MG63 (cell line): ENCODE data around the gene VPS45. TPM values are rescaled to one million over a fixed set of nuclear protein-coding genes. Genes with fewer than 3 reads are reported as not detected.
"Not testable (repeated sequence)": the region's sequence is repeated elsewhere in the genome, so short reads cannot be mapped to it uniquely, and the experiment has no call there.

ENCODE experiments used
- DNase-seq: peaks from one replicate; pipeline ENCODE4 v3.0.0-alpha.2; 2020
- H3K27me3 ChIP-seq: fragments of 250-450 bp; sonication (Bioruptor Pico); 2 replicates; pipeline ENCODE4 v1.5.1; 2020; ENCODE audit warnings: mild to moderate bottlenecking, moderate library complexity
- H3K36me3 ChIP-seq: fragments of 250-450 bp; sonication (Bioruptor Pico); 2 replicates; pipeline ENCODE4 v1.5.1; 2020; ENCODE audit warnings: mild to moderate bottlenecking, moderate library complexity
- H3K4me3 ChIP-seq: fragments of 250-450 bp; sonication (Bioruptor Pico); 2 replicates; pipeline ENCODE4 v1.5.1; 2020; ENCODE audit warnings: mild to moderate bottlenecking, moderate library complexity
- H3K9me3 ChIP-seq: fragments of 250-450 bp; sonication (Bioruptor Pico); 2 replicates; pipeline ENCODE4 v1.5.1; 2020; ENCODE audit warnings: mild to moderate bottlenecking, moderate library complexity
- total RNA-seq: library from RNA; depleted of rRNA; stranded (reverse); fragments of >200 nt; shearing (Covaris generic); gene quantifications from 2 replicates; pipeline ENCODE4 v1.2.3, GENCODE V29; 2014; ENCODE audit warnings: low replicate concordance

Gene VPS45
- total RNA-seq, 1 experiment from 2014 or later = 26.4 TPM

DNA sequence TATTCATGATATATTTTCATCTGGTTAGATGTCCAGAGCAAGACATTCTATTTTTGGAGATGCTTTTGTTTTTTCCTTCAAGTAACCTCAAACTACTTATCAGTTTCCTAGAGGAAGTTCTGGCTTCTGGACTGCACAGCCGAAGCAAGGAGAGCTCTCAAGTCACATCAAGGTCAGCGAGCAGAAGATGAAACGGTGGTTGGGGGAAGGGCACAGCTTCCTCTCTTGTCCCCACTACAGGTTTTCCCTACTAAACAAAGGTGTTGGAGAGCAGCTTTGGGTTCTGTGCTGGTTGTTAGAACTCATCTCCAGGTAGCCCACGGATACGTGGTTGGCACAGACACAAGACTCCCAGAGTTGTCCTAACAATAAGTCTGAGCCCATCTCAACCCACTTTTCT is 77.0 kb downstream of the VPS45 start:
- no peaks in the 10 kb centered on the region for H3K27me3 ChIP-seq
- H3K9me3 ChIP-seq = no peaks in the 10 kb centered on the region
- DNase-seq = no peak
- no peaks in the 10 kb centered on the region for H3K36me3 ChIP-seq
- H3K4me3 ChIP-seq = no peak overlapping the region

DNA sequence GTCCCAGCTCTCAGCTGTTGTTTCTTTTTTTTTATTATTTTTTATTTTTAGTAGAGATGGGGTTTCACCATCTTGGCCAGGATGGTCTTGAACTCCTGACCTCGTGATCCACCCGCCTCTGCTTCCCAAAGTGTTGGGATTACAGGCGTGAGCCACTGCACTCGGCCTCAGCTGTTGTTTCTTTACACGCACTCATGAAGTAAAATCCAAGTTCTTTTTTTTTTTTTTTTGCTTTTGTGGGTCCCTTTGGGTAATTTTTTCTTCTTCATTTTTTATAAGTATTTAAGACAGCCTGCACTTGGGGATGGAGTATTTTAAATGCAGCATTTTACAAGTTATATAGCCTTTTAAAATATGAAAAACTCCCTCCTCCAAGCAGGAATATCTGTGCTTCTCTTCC is 78.4 kb downstream of the VPS45 start:
- not testable (repeated sequence) for H3K9me3 ChIP-seq, H3K4me3 ChIP-seq, H3K27me3 ChIP-seq, DNase-seq, H3K36me3 ChIP-seq

DNA sequence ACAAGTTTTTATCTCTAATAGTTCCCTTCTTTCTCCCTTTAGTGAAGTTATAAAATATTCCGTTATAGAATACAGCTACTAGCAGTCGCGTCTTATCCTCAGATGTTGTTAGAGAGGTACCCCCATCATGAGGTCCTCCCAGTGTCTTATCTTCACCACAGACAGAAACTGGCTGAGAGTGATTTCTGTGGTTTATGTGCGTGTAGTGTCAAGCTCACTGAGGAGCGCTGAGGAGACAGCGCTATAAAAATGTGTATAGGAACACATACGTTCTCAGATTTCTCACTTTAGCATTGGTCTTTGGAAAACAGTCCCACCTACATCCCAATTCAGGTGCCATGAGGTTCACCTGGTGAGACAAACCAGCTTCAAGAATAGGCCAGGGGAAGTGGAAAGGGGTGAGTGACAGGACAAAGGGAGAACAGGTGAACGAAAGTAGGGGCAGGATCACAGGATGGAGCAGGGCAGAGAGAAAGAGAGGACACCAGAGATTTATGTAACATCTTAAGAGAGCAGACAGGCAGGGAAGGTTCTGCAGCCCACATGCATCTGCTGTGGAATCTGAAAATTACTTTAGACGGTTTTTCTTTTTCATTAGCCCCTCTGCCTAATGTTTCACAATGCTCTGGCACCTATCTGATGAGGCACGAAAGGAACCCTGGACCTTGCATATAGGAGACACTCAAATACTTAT is 79.4 kb downstream of the VPS45 start:
- DNase-seq = no peak
- Histone ChIP-seq H3K9me3 (no peaks in the 10 kb centered on the region), H3K4me3 (no peak overlapping the region), H3K27me3 (no peaks in the 10 kb centered on the region), H3K36me3 (peaks cover under 1% of the 10 kb centered on the region; the same call in 1 of the 2 replicates)

DNA sequence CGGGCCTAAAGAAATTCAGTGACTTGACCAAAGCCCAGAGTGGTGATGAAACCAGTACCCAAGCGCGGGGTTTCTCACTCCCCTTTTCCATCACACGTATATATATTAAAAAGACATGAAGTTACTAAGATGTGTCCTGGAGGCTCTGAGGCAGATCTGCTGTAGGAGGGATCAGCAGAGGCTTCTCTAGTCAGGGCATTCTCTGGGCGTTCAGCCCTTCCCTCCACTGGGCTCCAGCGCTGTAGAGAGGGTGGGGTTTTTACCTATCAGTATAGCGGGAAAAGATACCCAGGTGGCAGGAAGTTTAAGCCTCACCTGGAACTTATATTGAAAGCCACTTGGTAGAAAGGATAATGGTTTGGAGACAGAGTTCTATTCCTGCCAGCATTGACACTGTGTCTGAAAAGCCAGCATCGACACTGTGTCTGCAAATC is 81.3 kb downstream of the VPS45 start:
- Histone ChIP-seq H3K4me3 (peak overlapping the region; percentile 45), H3K27me3 (no peaks in the 10 kb centered on the region), H3K9me3 (no peaks in the 10 kb centered on the region), H3K36me3 (peaks cover 6% of the 10 kb centered on the region)
- no peak for DNase-seq

DNA sequence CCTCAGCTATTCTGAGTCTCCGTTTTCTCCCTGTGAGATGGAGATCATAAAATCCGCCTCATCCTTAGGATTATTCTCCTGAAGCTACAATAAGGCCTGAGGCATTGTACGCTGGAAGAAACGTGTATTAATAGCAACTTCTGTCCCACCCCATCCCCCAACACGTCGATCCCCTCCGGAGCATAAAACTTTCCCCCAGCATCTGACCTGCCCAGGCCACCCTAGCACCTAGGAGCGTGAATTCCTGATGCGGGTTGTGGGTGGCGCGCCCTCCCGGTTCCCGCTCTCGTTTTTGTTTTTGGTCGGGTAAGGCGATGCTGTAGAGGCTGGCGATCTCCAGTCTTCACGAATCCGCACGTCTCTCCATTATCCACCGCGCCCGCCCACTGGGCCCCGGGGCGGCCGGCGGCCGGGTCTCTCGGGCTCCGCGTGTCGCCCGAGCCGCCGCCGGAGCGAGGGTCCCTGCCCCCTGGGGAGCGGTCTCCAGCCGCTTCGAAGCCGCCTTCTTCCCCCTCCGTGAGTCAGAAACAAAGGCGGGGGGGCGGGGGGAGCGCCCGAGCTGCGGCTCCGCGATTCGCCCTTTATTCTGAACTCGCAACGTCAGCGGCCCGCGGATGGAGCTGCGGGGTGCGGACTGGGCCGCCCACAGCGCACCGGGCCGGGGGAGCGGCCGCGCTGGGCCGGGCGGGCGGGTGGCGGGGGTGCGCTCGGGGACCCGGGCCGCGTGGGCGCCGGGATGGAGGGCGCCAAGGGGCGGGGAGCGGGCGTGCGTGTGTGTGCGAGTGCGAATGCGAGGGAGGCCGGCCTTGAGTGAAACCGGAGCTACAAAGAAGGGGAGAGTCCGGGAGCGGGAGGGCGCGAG is 81.9 kb downstream of the VPS45 start, which contains the start of gene PLEKHO1:
PLEKHO1 (plus strand) TSS at position 646 of the 862 bp plus-strand sequence. CDS start 342 bp downstream, outside the sequence.
- peak; percentile 86 for DNase-seq
- Histone ChIP-seq H3K27me3 (no peaks in the 10 kb centered on the region), H3K4me3 (peak within 1 kb of the TSS; percentile 79), H3K9me3 (no peaks in the 10 kb centered on the region), H3K36me3 (peaks cover 6% of the 10 kb centered on the region)

DNA sequence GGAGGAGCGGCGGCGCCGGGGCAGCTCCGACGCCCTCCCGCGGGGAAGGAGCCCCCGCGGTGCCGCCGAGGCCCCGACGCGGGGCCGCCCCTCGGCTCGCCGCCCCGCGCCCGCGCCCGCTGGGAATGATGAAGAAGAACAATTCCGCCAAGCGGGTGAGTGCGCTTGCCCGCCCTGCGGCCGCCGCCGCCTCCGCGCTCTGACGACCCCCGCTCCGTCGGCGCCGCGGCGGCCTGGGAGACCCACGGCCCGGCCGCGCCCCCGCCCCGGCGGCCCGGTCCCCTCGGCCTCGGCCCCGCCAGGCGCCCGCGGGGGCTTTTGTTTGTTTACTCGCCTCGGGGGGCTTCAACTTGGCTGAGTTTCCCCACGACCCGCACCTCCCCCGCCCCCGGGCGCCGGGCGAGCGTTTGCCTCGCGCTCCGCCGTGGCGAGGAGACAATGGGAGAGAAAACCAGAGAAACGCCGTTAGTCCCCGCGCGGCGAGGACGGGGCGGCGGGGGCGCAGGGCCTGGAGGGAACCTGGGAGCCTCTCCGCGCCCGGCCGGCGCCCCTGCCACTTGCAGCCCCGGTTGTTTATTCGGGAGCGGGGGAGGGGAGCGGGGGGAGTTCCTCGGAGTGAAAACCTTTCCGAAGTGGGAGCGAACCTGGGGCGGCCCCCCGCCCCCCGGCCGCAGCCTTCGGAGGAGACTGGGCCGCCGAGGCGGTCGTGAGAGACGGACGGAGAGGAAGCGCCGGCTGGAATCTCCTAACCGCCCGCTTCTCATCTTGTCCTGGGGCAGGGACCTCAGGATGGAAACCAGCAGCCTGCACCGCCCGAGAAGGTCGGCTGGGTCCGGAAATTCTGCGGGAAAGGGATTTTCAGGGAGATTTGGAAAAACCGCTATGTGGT is 82.8 kb downstream of the VPS45 start:
- peak overlapping the region; percentile 79 for H3K4me3 ChIP-seq
- H3K27me3 ChIP-seq = no peaks in the 10 kb centered on the region
- H3K9me3 ChIP-seq = no peaks in the 10 kb centered on the region
- DNase-seq = peak; percentile 41
- peaks cover 6% of the 10 kb centered on the region for H3K36me3 ChIP-seq

DNA sequence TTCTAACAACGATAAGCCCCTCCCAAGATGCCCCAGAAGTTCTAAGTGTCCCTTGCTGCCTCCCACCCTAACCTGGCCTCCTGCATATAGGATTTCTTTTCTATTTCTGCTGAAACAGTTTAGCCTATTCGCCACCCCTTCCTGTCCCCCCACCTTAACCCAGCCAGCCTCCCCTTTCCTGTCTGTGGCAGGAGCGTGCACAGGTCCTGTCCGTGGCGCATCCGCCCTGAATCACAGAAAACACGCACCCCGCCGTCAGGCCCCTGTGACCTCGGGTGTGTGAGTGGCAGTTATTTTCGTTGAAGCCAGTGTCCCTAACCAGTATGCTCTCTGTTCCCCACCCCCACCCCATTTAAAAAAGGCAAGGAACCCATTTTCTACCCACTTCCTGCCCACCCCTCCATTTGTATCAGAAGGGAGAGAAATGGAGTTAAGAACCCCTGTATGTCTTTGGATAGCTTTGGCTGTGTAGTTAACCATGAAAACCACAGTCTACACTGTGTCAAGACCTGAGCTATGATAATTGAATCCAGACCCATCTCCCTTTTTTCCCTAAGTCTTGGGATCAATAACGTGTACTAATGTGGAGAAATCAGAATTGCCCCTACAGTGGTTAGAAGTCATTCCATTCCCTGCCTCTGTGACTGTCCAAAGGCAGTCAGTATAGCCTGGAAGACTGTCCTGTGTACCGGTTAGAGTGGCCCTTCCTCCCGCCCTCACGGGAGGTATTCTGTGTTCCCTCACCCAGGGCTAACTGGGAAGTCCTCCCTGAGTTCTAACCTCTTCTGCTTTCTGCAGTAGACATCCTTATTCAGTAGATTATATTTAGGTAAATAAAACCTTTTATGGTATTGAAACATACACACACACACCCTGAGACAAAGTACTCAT is 84.0 kb downstream of the VPS45 start:
- Histone ChIP-seq H3K27me3 (no peaks in the 10 kb centered on the region), H3K36me3 (peaks cover 6% of the 10 kb centered on the region), H3K4me3 (peak overlapping the region; percentile 79), H3K9me3 (no peaks in the 10 kb centered on the region)
- DNase-seq = no peak

DNA sequence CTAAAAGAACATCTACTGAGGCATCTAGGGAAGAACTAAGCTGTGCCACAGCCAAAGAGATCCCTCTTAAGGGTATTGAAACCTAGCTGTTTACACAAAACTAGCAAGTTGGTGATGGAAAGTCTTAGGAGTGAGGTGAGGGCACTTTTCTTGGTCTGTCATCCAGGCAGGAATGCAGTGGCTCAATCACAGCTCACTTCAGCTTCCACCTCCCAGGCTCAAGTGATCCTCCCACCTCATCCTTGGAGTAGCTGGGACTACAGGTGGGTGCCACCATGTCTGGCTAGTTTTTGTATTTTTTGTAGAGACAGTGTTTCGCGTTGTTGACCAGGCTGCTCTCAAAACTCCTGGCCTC is 84.6 kb downstream of the VPS45 start:
- Histone ChIP-seq H3K4me3 (no peak overlapping the region), H3K27me3 (no peaks in the 10 kb centered on the region), H3K36me3 (peaks cover 6% of the 10 kb centered on the region), H3K9me3 (no peaks in the 10 kb centered on the region)
- DNase-seq = no peak

DNA sequence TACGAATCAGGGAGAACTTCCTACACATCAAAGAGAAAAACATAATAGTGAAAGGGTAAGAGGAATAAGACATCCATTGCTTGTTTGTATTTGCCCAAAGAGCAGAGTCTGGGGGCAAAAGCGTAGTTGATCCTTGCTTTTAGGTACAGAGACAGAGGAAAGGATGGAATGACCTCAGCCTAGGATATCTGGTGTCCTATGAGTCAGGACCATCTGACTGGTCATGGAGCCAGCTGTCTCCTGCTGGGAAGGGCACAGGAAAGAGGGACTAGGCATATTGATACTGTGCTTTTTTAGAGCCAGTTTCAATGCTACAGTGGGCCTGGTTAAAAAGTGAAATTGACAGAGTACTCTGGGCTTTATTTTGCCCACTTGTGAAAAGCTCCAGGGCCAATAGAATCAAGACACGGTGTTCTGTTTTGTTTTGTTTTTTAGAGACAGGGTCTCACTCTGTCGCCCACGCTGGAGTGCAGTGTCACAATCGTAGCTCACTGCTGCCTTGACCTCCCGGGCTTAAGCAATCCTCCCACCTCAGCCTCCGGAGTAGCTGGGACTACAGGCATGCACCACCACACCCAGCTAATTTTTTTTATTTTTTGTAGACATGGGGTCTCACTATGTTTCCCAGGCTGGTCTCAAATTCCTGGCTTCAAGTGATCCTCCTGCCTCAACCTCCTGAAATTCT is 85.3 kb downstream of the VPS45 start:
- Histone ChIP-seq H3K27me3 (no peaks in the 10 kb centered on the region), H3K4me3 (no peak overlapping the region), H3K36me3 (peaks cover 11% of the 10 kb centered on the region), H3K9me3 (no peaks in the 10 kb centered on the region)
- peak; percentile 67 for DNase-seq

DNA sequence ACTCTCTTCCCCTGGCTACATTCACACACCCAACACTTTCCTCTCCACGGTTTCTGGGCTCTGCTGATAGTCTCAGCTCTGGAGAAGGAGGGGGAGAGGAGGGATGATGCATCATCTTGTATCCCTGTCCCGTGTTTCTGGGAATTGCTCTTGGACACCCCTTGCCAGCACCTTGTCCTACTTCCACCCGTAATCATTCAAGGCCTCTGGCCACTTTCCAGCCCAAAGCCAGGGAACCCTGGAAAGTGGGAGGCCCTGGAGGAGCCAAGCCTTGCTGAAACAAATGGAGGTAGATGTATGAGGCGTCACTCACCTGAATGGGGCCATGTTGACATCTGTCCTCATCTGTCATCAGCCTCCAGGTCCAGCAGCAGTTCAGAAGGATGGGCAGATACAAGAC is 86.6 kb downstream of the VPS45 start:
- no peak for DNase-seq
- Histone ChIP-seq H3K27me3 (no peaks in the 10 kb centered on the region), H3K9me3 (no peaks in the 10 kb centered on the region), H3K4me3 (no peak overlapping the region), H3K36me3 (peaks cover 14% of the 10 kb centered on the region)

DNA sequence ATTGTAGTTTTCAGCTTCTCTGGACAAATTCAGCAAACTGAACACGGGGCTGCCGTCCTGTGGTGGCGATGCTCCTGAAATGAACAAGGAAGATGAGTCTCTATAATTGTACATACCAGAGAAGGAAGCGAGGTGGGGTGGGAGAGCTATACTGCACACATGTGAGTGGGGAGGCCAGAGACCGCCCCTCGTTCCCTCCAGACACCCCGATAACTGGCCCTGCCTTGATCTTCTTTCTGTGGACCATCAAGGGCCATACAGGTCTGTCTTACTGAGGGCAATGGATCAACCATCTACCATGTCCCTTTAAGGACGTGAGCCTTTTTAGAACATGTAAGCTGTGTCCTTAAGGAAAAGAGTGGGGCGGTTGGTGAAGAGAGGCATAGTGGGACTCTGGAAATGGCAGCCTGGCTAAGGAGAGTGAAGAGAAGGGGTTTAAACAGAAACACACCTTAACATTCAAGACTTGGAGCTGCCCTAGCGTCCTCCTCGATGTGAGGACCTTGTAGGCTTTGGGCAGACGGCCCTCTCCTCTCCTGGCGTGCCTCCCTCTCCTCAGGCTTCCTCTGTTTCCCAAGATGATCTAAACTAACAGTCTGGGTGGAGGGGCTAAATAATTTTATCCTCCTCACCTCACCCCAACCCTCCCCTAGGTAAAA is 88.0 kb downstream of the VPS45 start:
- peaks cover 16% of the 10 kb centered on the region for H3K36me3 ChIP-seq
- H3K4me3 ChIP-seq = no peak overlapping the region
- no peak for DNase-seq

DNA sequence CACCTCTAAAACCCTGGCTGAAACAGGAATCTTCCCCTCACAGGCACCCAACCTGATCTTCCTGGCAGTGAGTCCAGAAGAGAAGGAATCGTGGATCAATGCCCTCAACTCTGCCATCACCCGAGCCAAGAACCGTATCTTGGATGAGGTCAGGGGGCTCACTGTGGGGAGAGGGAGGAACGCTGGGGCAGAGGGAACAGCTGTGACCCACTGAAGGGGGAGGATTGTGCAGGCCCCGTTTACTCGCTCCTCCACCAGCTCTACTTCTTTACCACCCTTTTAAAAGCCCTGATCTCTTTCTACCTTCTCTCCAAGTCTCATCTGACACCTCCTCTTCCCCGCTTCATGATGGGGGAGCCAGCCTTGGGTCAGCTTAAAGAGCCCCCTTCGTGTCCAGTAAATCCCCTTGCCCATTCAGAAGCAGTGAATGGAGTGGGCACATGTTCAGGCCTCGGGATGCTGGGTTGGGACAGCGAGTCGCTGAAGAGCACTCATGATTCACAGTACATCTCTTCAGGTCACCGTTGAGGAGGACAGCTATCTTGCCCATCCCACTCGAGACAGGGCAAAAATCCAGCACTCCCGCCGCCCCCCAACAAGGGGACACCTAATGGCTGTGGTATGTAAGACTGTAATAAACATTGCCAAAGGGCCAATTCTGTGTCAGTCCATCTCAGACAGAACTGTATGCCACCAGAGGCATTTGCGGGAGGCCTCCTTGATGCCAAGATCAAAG is 89.5 kb downstream of the VPS45 start:
- Histone ChIP-seq H3K4me3 (no peak overlapping the region), H3K27me3 (no peaks in the 10 kb centered on the region), H3K9me3 (no peaks in the 10 kb centered on the region), H3K36me3 (peaks cover 15% of the 10 kb centered on the region)
- DNase-seq = no peak

More for the DNA sequence above, 88.0 kb downstream of the VPS45 start:
- Histone ChIP-seq H3K9me3 (no peaks in the 10 kb centered on the region), H3K27me3 (no peaks in the 10 kb centered on the region)

DNA sequence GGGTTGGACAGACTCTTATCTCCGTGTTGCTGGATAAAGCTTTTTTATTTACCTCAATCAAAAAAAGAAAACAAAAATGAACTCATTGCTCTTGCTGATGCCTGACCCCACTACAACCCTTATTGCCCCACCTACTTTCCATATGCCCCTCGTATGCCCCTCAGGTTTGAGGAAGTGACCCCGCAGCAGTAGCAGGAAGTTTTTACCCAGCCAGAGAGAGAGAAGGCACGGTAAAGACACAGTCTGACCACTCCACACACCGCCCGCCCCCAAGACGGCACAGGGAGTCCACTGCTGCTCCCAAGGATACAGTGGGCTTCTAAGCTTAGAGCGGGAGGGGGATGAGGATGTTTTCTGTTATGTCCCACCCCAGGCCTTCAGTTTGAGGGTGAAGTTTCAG is 92.0 kb downstream of the VPS45 start:
- no peak for DNase-seq
- no peaks in the 10 kb centered on the region for H3K9me3 ChIP-seq
- H3K36me3 ChIP-seq = peaks cover 10% of the 10 kb centered on the region
- H3K4me3 ChIP-seq = no peak overlapping the region
- no peaks in the 10 kb centered on the region for H3K27me3 ChIP-seq

DNA sequence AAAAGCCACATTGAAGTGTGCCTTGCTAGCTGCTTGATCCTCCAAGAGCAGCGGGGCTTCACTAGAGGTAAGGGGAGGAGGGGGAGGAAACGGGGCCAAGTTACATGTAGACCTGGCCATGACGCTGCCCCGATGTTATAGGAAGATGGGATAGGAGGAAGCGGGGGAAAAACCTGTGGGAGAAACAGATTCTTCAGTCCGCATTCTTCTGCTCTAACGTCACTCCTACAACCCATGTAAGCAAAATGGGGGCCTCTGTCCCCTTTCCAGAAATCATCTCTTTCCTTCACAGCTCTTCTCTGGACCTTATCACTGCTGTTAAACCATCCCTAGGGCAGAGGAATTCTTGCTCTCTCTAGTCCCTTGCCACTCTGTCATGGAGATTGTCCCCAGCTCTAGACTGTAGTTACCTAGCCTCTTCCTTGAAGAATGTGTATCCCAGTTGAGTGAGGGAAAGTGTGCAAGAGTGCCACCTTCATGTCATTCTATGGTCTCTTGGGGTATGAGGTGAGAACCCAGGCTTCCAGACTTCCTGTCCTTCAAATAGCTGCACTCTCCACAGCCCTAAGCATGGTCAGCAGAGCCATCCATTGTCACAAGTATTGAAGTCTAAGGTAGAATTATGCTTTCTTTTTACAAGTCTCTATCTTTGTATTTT is 93.5 kb downstream of the VPS45 start:
- H3K4me3 ChIP-seq = no peak overlapping the region
- no peaks in the 10 kb centered on the region for H3K9me3 ChIP-seq
- H3K27me3 ChIP-seq = no peaks in the 10 kb centered on the region
- DNase-seq = no peak
- peaks cover 10% of the 10 kb centered on the region for H3K36me3 ChIP-seq
